GM21526 (cell line): ENCODE results near the gene PIM3.
"Not testable (repeated sequence)": the region's sequence is repeated elsewhere in the genome, so short reads cannot be mapped to it uniquely, and the experiment has no call there.

Experiments used
- ATAC-seq: cut with Tn5 transposase; IDR thresholded peaks from one replicate; pipeline ENCODE4 v1.9.1; 2021; ENCODE audit warnings: moderate library complexity; ENCODE audit not compliant: unreplicated experiment, low FRiP score

PIM3 gene

GRCh38 chr22:49977578-49977977 lies 17.0 kb downstream of the PIM3 start:
- no peak for ATAC-seq

DNA sequence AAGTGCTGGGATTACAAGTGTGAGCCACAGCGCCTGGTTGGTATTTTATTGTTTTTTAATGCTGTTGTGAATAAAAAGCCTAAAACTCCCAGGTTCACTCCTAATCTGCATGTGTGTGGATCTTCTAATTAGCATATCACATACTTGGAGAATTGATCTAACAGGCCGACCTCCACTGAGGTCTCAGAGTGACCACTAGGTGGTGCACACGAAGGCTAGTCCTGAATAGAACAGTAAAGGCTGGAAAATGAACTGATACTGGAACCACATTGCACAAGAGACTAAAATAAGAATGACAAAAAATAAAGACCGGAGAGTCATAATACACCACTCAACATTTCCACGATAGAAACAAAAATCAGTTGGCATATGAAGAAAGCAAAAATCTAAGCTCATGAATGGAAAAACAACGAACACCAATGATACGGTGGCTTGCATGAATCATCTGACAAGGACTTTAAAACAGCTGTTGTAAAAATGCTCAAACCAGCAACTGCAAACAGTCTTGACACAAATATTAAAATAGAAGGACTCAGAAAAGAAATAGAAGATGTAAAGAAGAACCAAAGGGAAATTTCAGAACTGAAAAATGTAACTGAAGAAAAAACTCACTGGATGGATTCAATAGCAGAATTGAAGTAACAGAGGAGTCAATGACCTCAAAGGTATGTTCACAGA lies 19.2 kb downstream of the PIM3 start:
- ATAC-seq, result no peak

DNA sequence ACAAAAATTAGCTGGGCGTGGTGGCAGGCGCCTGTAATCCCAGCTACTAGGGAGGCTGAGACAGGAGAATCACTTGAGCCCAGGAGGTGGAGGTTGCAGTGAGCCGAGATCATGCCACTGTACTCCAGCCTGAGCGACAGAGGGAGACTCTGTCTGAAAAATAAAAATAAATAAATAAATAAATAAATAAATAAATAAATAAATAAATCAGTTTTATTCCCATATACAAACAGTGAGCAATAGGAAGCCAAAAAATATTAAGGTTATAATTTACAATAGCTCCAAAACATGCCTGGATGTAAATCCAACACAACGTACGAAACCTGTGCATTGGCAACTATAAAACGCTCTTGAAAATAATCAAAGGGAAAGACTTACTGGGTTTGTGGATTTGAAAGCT lies 21.2 kb downstream of the PIM3 start:
- not testable (repeated sequence) for ATAC-seq

DNA sequence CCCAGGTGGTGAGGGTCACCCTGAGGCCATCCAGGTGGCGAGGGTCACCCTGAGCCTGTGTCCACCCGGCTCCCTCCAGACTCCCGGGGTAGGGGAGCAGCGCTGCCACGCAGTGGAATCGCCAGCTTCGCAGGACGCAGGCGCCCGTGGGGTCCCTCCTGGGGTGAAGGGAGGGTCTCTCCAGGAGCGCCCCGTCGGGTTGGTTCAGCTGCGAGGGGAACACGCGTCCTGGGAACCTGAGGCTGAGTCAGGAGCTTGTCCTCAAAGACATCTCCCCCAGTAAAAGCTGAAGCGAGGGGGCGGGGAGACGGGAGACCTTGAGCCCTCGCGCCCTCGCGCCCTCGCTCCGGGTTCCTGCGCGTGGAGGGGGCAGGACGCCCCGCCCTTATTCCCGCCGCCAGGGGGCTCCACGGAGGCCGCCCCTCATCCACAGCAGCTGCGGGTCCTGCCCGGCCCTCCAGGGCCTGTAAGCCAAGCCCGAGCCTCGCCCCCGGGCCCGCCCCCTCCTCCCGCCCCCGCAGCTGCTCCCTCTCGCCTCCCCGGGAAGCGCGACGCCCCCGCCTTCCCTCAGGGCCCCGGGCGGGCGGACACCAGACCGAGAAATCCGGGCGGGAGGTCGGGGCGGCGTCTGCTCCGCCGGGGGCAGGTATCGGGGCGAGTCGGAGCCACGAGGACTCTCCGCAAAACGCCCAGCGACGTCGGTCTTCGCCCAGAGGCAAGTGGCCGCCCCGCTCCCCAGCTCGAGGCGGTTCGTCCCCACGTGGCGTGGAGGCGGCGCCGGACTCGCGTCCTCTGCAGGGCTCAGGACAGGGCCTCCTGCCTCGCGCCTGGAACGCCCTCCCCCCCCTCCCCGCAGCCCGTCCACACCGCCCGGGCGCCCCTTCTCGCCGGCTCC lies 22.8 kb downstream of the PIM3 start:
- no peak for ATAC-seq

- ATAC-seq, result no peak
These were observed 25.8 kb downstream of the PIM3 start for GRCh38 chr22:49986325-49986724.

- not testable (repeated sequence) for ATAC-seq
These were observed 29.3 kb downstream of the PIM3 start for GRCh38 chr22:49989826-49990225.

DNA sequence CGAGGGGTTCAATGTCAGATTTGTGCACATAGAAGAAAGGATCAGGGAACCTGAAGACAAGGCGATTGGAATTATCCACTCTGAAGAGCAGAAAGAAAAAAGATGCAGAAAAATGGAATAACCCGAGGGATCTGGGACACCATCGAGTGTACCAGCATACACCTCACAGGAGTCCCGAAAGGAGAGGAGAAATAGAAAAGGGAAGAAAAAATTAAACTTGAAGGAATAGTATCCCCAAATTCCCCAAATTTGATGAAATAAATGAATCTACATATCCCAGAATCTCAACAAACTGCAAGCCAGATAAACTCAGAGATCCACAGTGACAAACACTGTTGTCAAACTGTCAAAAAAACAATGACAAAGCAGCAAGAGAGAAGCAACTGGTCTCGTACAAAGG lies 30.6 kb downstream of the PIM3 start:
- ATAC-seq, result no peak

DNA sequence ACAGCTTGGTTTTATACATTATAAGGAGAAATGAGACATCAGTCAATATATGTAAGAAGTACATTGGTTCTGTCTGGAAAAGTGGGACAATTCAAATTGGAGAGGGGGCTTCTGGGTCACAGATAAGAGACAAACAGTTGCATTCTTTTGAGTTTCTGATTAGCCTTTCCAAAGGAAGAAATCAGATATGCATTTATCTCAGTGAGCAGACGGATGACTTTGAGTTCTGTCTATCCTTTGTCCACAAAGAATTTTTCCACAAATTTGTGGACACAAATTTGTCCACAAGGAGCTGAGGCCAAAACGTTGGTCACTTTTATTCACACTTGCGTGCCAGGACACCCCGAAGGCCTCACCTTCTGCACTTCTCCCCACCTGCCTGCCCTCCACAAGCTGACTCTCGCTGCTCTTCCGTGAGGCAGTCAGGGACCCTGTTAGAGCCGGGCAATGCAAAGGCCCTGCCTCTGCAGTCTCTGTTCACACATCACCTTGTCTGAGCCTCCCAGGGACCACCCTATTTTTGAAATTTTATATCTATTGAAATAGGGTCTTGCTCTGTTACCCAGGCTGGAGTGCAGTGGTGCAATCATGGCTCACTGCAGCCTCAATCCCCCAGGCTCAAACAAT lies 31.4 kb downstream of the PIM3 start:
- no peak for ATAC-seq

DNA sequence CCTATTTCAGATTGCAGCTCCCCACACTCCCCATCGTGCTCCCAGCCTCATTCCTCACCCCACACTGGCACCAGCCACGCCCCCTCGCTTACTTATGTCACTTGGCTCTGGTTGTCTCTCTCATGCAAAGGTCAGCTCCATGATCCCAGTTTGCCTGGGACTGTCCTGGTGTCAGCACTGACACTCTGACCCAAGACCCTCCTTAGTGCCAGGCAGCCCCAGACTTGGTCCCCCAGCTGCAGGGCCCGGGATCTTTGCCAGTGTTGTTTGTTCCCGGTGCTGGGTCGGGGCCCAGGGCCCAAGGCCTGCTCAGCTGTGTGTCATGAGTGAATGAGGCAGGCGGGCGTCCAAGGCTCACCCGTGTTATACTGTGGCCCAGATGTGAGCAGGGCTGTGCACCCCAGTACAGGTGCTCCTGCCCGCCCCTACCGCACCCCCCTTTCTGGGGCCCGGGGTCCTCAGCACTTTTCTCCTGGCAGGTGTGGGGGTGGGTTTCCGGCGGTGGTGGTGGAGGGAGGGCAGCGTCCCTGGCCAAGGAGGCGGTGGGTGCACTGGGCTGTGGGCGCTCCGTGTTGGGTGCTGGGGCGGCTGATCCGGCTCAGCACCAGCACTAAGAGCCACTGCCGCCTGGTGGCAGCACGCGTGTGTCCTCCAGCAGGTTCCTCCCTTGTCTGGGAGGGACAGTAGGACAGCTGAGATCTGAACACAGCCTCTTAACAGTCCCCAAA lies 32.5 kb downstream of the PIM3 start:
- no peak for ATAC-seq

DNA sequence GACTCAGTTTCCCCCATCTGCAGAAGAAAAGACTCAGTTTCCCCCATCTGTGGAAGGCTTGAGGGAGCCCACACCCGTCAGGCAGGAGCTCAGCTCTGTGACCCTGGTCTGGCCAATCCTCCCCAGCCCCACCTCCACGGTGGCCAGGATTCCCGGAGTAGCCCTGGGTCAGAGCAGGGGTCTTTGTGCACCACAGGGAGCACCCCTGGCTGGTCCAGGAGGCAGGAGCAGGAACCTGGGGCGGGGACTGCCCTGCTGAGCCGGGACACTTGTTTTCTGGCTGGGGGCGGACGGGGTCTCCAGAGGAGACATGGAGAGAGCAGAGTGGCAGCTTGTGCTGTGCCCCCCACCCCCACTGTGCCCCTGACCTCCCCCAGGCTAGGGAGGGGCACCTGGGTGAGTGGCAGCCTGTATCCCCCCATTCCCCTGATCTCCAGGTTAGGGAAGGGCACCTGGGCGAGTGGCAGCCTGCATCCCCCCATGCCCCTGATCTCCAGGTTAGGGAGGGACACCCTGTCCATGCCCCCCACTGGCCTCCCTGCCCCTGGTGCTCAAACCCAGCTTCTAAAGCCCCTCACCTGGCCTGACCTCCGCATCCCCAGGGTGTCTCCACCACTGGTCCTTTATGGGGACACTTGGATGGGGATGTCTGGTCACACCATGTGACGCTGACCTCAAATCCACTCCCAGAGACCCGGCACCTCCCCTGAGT lies 33.2 kb downstream of the PIM3 start:
- no peak for ATAC-seq

GRCh38 chr22:49994361-49995040 lies 33.9 kb downstream of the PIM3 start:
- no peak for ATAC-seq

DNA sequence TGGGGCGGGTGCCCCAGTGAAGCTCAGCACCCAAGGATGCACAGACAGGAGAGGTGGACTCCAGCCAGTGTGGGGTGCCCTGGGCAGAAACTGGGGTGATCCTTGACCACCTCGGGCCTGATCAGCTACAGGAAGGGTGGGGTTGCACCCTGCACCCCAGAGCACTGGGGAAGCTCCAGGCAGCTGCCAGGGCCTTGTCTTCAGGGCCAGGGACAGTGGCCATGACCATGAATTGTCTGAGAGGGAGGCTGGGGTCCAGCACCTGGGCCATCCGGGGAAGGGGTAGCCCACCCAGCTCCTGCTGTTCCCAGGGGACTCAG lies 34.4 kb downstream of the PIM3 start:
- no peak for ATAC-seq

DNA sequence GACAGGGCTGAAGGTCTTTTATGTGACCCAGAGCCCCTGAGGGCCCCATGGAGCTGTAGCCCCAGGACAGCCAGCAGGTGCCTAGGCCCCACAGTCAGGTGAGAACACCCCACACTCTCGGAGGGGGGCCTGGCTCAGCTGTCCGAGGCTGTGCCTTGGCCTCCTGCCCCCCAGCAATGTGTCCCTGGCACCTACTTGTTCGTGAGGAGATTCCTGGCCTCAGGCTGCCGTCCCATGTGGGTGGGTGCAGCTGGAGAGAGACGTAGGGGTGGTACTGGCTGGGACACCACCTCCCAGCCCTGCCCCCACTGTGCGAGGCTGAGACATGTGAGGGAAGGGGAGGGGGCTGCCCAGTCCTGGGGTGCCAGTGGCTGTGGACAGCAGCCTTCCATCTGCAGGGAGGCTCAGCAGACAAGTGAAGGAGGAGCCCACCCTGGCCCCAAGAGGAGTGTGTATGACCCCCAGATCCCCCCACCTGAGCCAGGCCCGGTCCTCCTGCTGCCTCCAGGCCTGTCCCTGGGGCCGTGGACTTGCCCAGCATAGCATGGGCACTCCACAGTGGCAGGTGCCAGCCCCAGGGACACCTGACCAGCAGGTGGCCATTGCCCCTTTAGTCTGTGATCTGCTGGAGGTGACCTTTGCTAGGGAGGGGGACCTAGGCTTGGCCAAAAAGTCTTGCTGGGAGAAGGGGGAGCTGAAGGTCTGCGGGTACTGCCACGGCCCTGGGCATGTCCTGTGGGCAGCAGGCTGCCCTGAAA lies 35.0 kb downstream of the PIM3 start:
- ATAC-seq, result no peak

GRCh38 chr22:49996119-49996517 lies 35.5 kb downstream of the PIM3 start:
- ATAC-seq, result no peak

DNA sequence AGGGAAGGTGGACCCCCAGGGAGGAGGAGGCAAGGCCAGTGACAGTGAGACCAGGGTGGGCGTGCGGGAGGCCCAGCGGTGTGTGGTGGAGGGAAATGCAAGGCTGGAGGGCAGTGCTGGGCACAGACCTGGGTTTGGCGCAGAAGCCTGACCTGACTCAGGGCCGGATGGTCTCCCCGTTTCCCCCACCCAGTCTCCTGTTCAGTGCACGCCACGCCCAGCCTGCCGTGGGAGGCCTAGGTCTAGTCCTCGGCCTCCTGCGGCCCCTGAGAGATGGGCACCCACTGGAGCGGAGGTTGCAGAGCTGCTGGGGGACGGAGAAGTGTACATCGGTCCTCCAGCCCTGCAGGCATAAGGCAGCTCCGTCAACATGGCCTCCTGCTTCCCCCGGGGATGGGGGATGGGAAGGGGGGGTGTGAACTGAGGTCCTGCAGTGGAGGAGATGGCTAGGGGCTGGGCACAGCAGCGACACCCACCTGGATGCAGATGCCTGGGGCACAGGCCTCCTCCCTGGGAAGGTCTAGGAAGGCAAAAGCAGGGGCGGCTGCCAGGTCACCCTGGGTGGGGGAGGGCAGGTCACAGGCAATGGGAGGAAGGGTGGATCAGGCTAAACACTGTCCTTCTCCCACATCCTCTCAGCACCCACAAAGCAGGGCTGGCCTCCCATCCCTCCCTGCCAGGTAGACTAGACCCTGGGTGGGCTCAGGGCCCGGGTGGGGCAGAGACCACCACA lies 36.1 kb downstream of the PIM3 start:
- ATAC-seq, result no peak

DNA sequence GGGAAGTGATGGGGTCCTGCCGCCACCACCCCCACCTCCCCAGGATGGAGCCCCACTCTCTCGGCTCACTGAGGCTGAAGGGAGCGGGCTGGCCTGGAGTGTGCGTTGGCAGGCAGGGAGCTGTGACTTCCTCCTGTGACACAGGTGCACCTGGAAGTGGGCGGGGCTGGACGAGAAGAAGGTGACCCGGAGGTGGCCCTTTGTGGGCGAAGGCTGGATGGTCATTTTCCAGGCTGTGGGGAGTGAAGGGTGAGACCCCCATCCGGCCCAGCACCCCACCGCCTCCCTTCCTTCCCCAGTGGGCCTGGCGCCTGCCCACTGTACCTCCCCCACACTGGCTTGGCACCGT lies 36.7 kb downstream of the PIM3 start:
- no peak for ATAC-seq

DNA sequence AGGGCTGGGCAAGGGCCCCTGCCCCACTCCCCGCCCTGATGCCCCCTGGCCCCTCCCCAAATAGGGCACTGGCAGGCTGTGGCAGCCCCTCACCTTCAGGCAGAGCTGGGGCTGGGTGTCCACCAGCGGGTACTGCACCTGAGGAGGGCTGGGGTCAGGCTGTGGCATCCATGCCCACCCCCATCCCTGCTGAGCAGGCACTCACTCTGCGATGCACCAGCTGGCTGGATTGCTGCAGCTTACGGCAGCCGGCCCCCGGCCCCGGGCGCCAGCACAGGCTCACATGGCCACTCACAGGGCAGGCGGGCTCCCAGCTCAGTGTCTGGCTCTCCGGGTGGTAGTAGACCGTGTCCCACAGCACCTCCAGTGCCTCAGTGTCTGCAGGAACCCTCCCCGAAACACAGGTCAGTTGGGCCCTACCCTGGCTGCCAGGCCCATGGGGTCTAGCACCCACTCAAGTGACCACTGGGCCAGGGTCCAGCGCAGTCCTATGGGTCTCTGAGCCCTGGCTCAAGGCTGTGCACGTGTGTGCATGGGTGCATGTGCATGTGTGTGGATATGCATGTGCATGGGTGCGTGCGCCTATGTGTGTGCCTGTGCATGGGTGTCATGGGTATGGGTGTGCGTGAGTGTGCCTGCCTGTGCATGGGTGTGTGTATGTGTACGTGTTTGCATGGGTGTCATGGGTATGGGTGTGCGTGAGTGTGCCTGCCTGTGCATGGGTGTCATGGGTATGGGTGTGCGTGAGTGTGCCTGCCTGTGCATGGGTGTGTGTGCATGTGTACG lies 37.6 kb downstream of the PIM3 start:
- ATAC-seq, result no peak

DNA sequence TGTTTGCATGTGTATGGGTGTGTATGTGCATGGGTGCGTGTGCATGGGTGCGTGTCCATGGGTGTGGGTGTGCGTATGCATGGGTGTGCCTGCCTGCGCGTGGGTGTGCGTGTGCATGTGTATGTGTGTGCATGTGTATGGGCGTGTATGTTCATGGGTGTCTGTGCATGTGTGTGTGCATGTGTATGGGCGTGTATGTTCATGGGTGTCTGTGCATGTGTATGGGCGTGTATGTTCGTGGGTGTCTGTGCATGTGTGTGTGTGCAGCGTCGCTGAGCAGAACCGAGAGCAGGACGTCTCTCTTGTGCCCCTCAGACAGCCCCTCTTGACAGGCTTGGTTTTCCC lies 38.1 kb downstream of the PIM3 start:
- no peak for ATAC-seq
